OCI-LY1 (cell line): ENCODE data around the gene NCAM1.

ENCODE experiments used
- EZH2 ChIP-seq: fragments of 200-600 bp; sonication (generic), shearing (Covaris generic); IDR thresholded peaks from 2 replicates; pipeline ENCODE4 v1.8.0; 2017; ENCODE audit warnings: borderline replicate concordance, mixed run types, mild to moderate bottlenecking, antibody characterized with exemption, low read length, moderate library complexity, mixed read lengths
- TF ChIP-seq, protein P1 (sequence below): fragments of 200-600 bp; sonication (generic), shearing (Covaris generic); IDR thresholded peaks from 2 replicates; pipeline ENCODE4 v1.5.1; 2017; ENCODE audit warnings: mild to moderate bottlenecking, antibody characterized with exemption, low read length, moderate library complexity, mixed read lengths

DNA sequence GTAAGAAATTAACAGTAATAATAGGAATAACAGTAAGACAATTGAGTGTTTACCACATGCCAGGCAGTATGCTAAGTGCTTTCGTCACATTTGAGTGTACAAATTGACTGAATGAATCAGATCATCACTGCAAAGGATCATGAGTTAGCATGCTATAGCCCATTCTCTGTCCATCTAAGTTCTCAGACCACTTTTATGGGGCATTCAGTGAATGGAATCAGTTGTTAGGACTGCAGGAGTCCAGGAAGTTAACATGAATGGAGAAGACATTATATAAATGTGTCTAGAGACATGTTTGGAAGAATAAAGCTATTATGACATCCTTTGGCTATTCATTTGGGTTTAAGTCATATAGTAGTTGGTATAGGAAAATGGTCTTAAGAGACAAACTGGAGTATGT is 59.9 kb downstream of the NCAM1 start:
- TF ChIP-seq, protein P1, sequence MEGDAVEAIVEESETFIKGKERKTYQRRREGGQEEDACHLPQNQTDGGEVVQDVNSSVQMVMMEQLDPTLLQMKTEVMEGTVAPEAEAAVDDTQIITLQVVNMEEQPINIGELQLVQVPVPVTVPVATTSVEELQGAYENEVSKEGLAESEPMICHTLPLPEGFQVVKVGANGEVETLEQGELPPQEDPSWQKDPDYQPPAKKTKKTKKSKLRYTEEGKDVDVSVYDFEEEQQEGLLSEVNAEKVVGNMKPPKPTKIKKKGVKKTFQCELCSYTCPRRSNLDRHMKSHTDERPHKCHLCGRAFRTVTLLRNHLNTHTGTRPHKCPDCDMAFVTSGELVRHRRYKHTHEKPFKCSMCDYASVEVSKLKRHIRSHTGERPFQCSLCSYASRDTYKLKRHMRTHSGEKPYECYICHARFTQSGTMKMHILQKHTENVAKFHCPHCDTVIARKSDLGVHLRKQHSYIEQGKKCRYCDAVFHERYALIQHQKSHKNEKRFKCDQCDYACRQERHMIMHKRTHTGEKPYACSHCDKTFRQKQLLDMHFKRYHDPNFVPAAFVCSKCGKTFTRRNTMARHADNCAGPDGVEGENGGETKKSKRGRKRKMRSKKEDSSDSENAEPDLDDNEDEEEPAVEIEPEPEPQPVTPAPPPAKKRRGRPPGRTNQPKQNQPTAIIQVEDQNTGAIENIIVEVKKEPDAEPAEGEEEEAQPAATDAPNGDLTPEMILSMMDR: no peak
- no peak for TF ChIP-seq EZH2
